WTC11 (cell line): ENCODE data around the gene NFIC. TPM values are rescaled to one million over a fixed set of nuclear protein-coding genes. Genes with fewer than 3 reads are reported as not detected.

ENCODE experiments used
- ATAC-seq: fragments of 200-7000 bp; cut with Tn5 transposase; 2 replicates; pipeline ENCODE4 v1.10.0; 2021; ENCODE audit warnings: mild to moderate bottlenecking, moderate library complexity
- CTCF ChIA-PET: fragments of 300-600 bp; sonication (Branson Sonifier 250); formaldehyde crosslinking; loops from one replicate; lab custom pipeline; 2021; ENCODE audit warnings: antibody characterized with exemption; lab: Charles Lee
- POLR2A ChIA-PET: fragments of 350-600 bp; sonication (Branson Sonifier 250); formaldehyde crosslinking; loops from one replicate; lab custom pipeline; 2021; ENCODE audit warnings: antibody characterized with exemption; lab: Charles Lee
- DNase-seq: peaks from one replicate; pipeline ENCODE4 v3.0.0; 2021; ENCODE audit warnings: low spot score
- H3K27ac Mint-ChIP-seq: 2 replicates; pipeline ENCODE4 v1.8.0; 2021; ENCODE audit warnings: mixed read lengths
- H3K27me3 Mint-ChIP-seq: 2 replicates; pipeline ENCODE4 v1.8.0; 2021; ENCODE audit warnings: low read depth, mild to moderate bottlenecking, moderate library complexity, mixed read lengths
- H3K36me3 Mint-ChIP-seq: 2 replicates; pipeline ENCODE4 v1.8.0; 2021; ENCODE audit warnings: mixed read lengths
- H3K4me1 Mint-ChIP-seq: 2 replicates; pipeline ENCODE4 v1.8.0; 2022; ENCODE audit warnings: mixed read lengths
- H3K4me3 Mint-ChIP-seq: 2 replicates; pipeline ENCODE4 v1.8.0; 2021; ENCODE audit warnings: mild to moderate bottlenecking, moderate library complexity, mixed read lengths
- H3K9me3 Mint-ChIP-seq: 2 replicates; pipeline ENCODE4 v1.8.0; 2021; ENCODE audit warnings: mixed read lengths
- GTF2I ChIP-seq: fragments of 250-450 bp; sonication (Bioruptor Pico); conservative IDR thresholded peaks from 2 replicates; pipeline ENCODE4 v1.4.0; 2021; ENCODE audit warnings: mild to moderate bottlenecking
- HMGA2 ChIP-seq: fragments of 250-450 bp; sonication (Bioruptor Pico); IDR thresholded peaks from 2 replicates; pipeline ENCODE4 v1.4.0; 2021; ENCODE audit warnings: mild to moderate bottlenecking, moderate library complexity
- NFE2L1 ChIP-seq: sonication (generic); formaldehyde crosslinking; IDR thresholded peaks from 2 replicates; pipeline ENCODE4 v1.8.1; 2023; ENCODE audit warnings: missing genetic modification reagents
- SMAD4 ChIP-seq: sonication (generic); formaldehyde crosslinking; IDR thresholded peaks from 2 replicates; pipeline ENCODE4 v1.8.0; 2022; ENCODE audit warnings: mild to moderate bottlenecking, missing genetic modification reagents
- ZNF121 ChIP-seq: sonication (generic); formaldehyde crosslinking; IDR thresholded peaks from 2 replicates; pipeline ENCODE4 v1.8.0; 2023; ENCODE audit warnings: missing genetic modification reagents
- ZNF416 ChIP-seq: fragments of 250-450 bp; sonication (Bioruptor Pico); IDR thresholded peaks from 2 replicates; pipeline ENCODE4 v1.9.0; 2021; ENCODE audit warnings: mild to moderate bottlenecking, inconsistent platforms
- total RNA-seq: library from RNA; stranded (reverse); gene quantifications from 3 replicates; pipeline ENCODE4 v1.2.3, GENCODE V29; 2021
- TF ChIP-seq, protein P1 (sequence below): sonication (generic); formaldehyde crosslinking; IDR thresholded peaks from 2 replicates; pipeline ENCODE4 v1.8.1; 2023; ENCODE audit warnings: mild to moderate bottlenecking, missing genetic modification reagents, moderate library complexity
- TF ChIP-seq, protein P2 (sequence below): fragments of 250-450 bp; sonication (Bioruptor Pico); conservative IDR thresholded peaks from 2 replicates; pipeline ENCODE4 v1.9.0; 2021; ENCODE audit warnings: mild to moderate bottlenecking
- TF ChIP-seq, protein P3 (sequence below): sonication (generic); formaldehyde crosslinking; IDR thresholded peaks from 2 replicates; pipeline ENCODE4 v1.8.1; 2022; ENCODE audit warnings: missing genetic modification reagents, borderline replicate concordance
- TF ChIP-seq, protein P4 (sequence below): sonication (generic); formaldehyde crosslinking; conservative IDR thresholded peaks from 2 replicates; pipeline ENCODE4 v1.8.1; 2022; ENCODE audit warnings: mild to moderate bottlenecking, missing genetic modification reagents
- TF ChIP-seq, protein P5 (sequence below): sonication (generic); formaldehyde crosslinking; IDR thresholded peaks from 2 replicates; pipeline ENCODE4 v1.8.0; 2022; ENCODE audit warnings: missing genetic modification reagents

NFIC gene
- total RNA-seq, 1 experiment from 2014 or later, result 3.5 TPM

DNA sequence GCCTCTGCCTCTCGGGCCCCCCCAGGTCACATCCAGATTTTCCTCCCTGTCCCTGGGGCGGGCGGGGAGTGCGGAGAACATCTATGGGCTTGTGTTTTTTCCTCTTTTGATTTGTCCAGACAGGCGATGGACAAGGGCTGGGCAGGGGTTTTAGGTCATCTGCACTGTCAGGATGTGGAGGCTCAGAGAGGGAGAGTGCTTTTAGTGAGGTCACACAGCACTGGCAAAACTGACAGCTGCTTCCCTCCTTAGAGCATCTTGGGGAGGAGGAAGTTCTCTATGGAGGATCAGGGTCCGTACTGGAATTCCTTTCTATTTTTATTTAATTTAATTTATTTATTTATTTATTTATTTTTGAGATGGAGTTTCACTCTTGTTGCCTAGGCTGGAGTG lies 38.9 kb downstream of the NFIC start:
- DNase-seq, result no peak
- TF ChIP-seq, protein P1, sequence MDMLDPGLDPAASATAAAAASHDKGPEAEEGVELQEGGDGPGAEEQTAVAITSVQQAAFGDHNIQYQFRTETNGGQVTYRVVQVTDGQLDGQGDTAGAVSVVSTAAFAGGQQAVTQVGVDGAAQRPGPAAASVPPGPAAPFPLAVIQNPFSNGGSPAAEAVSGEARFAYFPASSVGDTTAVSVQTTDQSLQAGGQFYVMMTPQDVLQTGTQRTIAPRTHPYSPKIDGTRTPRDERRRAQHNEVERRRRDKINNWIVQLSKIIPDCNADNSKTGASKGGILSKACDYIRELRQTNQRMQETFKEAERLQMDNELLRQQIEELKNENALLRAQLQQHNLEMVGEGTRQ (CRISPR knock-in tag), result no peak
- no peak for TF ChIP-seq ZNF416 (CRISPR knock-in tag)
- no peak for TF ChIP-seq SMAD4 (CRISPR knock-in tag)
- TF ChIP-seq, protein P2, sequence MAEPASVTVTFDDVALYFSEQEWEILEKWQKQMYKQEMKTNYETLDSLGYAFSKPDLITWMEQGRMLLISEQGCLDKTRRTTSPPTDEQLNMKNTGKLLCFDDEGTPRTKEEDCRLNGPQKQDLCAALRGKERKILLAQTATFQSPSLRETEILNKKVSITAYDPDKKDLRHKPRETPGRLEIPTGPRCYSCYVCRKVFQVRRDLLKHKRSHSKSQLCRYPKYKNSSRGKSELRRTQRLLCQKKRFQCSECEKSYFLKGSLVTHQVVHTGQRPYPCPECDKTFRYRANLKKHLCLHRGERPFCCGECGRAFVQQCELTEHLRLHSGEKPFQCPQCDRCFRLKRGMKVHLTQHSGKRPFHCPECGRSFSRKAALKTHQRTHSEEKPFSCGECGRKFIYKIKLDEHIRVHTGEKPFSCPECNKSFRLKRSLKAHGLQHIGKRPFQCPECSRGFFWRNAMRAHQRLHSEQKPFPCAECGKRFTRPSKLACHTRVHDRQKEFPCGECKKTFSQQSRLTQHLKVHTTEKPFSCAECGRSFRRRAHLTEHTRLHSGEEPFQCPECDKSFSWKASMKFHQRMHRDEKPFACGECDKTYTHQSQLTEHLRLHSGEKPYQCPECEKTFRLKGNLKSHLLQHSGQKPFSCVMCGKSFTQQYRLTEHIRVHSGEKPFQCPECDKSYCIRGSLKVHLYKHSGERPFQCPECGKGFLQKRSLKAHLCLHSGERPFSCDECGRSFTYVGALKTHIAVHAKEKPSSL, result no peak
- TF ChIP-seq HMGA2 (CRISPR knock-in tag), result 0 out of 2 replicates have a peak, but pooled peaks have one; percentile 31
- TF ChIP-seq ZNF121 (CRISPR knock-in tag), result no peak
- peaks cover 7% of the 10 kb centered on the region for H3K4me1 Mint-ChIP-seq
- H3K9me3 Mint-ChIP-seq, result peaks cover 4% of the 10 kb centered on the region; the same call in 1 of the 2 replicates
- POLR2A ChIA-PET, result no interaction called here
- H3K36me3 Mint-ChIP-seq, result no peaks in the 10 kb centered on the region
- peaks cover 6% of the 10 kb centered on the region for H3K27me3 Mint-ChIP-seq
- no peak for ATAC-seq
- H3K4me3 Mint-ChIP-seq, result no peak overlapping the region
- H3K27ac Mint-ChIP-seq, result no peak overlapping the region
- CTCF ChIA-PET, result no interaction called here

DNA sequence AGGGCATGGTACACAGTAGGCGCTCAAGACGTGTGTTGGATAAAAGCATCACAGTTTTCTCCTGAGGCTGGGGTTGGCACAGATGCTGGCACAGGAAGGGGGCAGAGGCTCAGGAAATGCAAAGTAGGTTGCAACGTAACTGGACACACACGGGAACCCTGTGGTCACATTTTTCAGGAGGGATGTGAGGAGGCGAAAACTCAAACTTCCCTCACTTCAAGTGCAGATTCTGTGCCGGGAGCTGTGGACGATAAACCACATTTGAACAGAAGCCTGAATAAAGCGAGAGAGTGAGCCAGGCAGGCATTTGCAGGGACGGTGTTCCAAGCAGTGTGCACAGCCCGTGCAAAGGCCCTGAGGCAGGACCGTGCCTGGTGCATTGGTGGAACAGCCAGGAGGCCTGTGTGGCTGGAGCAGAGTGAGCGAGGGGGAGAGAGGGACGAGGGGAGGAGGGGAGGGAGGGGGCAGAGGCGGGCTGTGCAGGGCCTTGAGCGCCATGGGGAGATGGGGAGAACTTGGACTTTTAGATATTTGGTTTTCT lies 40.3 kb downstream of the NFIC start:
- TF ChIP-seq, protein P3, sequence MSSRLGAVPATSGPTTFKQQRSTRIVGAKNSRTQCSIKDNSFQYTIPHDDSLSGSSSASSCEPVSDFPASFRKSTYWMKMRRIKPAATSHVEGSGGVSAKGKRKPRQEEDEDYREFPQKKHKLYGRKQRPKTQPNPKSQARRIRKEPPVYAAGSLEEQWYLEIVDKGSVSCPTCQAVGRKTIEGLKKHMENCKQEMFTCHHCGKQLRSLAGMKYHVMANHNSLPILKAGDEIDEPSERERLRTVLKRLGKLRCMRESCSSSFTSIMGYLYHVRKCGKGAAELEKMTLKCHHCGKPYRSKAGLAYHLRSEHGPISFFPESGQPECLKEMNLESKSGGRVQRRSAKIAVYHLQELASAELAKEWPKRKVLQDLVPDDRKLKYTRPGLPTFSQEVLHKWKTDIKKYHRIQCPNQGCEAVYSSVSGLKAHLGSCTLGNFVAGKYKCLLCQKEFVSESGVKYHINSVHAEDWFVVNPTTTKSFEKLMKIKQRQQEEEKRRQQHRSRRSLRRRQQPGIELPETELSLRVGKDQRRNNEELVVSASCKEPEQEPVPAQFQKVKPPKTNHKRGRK, result no peak
- TF ChIP-seq NFE2L1 (CRISPR knock-in tag) (no peak), GTF2I (0 out of 2 replicates have a peak, but pooled peaks have one; percentile 46)
- Mint-ChIP-seq H3K4me1 (peaks cover 7% of the 10 kb centered on the region), H3K9me3 (peaks cover 4% of the 10 kb centered on the region; the same call in 1 of the 2 replicates), H3K36me3 (no peaks in the 10 kb centered on the region), H3K27ac (no peak overlapping the region), H3K27me3 (peaks cover 6% of the 10 kb centered on the region), H3K4me3 (no peak overlapping the region)
- POLR2A ChIA-PET, result interaction anchor here (0.6 kb wide), 1 partner anchor 120 kb away, joined by 3 read pairs; no protein-coding TSS in a partner anchor
- no peak for ATAC-seq
- CTCF ChIA-PET, result interaction anchor here (2.4 kb wide), 1 partner anchor 23 kb away, joined by 8 read pairs; no protein-coding TSS in a partner anchor
- DNase-seq, result no peak

DNA sequence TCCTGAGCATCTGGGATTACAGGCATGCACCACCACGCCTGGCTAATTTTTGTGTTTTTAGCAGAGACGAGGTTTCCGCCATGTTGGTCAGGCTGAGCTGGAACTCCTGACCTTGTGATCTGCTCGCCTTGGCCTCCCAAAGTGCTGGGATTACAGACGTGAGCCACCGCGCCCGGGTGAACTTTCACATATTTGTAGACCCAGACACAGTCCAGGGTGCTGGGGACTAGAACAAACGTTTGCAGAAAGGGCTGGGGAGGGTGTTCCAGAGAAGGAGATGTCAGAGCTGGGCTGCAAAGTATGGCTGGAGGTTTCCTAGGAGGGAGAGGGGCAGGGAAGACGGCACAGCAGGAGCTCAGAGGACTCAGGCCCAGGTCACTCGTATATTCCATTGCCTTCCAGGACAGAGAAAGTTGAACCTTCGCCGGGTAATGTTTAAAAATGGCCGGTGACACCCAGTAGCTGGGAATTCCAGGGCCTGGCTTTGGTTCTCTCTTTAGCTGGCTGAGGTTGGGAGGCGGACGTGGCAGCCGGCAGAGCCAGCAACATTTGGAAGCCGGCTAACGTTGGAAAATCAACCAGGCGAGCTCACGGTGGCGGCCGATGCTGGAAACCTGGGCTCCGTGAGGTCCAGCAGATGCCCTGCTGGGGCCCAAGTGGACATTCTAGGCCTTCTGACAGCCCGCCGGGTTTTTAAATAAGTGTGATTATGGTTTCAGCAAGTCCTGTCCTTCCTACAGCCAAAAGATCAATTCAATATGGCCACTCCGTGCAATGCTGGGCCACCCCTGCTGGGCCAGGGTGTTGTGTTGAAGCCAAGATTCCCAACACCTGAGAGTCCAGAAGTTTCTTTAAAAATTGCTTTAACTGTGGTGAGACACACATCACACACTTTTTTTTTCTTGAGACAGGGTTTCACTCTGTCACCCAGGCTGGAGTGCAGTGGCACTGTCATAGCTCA lies 41.5 kb downstream of the NFIC start:
- CTCF ChIA-PET, result interaction anchor here (0.6 to 2.4 kb wide), 5 partner anchors 22 to 103 kb away, joined by 3 to 8 read pairs (median 3); no protein-coding TSS in a partner anchor
- TF ChIP-seq, protein P4, sequence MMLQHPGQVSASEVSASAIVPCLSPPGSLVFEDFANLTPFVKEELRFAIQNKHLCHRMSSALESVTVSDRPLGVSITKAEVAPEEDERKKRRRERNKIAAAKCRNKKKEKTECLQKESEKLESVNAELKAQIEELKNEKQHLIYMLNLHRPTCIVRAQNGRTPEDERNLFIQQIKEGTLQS, result no peak
- TF ChIP-seq, protein P5, sequence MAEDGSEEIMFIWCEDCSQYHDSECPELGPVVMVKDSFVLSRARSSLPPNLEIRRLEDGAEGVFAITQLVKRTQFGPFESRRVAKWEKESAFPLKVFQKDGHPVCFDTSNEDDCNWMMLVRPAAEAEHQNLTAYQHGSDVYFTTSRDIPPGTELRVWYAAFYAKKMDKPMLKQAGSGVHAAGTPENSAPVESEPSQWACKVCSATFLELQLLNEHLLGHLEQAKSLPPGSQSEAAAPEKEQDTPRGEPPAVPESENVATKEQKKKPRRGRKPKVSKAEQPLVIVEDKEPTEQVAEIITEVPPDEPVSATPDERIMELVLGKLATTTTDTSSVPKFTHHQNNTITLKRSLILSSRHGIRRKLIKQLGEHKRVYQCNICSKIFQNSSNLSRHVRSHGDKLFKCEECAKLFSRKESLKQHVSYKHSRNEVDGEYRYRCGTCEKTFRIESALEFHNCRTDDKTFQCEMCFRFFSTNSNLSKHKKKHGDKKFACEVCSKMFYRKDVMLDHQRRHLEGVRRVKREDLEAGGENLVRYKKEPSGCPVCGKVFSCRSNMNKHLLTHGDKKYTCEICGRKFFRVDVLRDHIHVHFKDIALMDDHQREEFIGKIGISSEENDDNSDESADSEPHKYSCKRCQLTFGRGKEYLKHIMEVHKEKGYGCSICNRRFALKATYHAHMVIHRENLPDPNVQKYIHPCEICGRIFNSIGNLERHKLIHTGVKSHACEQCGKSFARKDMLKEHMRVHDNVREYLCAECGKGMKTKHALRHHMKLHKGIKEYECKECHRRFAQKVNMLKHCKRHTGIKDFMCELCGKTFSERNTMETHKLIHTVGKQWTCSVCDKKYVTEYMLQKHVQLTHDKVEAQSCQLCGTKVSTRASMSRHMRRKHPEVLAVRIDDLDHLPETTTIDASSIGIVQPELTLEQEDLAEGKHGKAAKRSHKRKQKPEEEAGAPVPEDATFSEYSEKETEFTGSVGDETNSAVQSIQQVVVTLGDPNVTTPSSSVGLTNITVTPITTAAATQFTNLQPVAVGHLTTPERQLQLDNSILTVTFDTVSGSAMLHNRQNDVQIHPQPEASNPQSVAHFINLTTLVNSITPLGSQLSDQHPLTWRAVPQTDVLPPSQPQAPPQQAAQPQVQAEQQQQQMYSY, result peak; percentile 36; the same call in 1 of the 2 replicates
- no peaks in the 10 kb centered on the region for H3K9me3 Mint-ChIP-seq
- H3K4me1 Mint-ChIP-seq, result 0 out of 2 replicates have a peak, but pooled peaks cover 2% of the 10 kb centered on the region
- H3K4me3 Mint-ChIP-seq, result no peak overlapping the region
- POLR2A ChIA-PET, result no interaction called here
- peaks cover 2% of the 10 kb centered on the region for H3K27me3 Mint-ChIP-seq
- H3K27ac Mint-ChIP-seq, result peak overlapping the region; percentile 32; the same call in 1 of the 2 replicates
- H3K36me3 Mint-ChIP-seq, result no peaks in the 10 kb centered on the region
- no peak for DNase-seq
- no peak for ATAC-seq
